HG03066 (cell line): ENCODE measurements around the gene TSPEAR.

ENCODE experiments used
- ATAC-seq: cut with Tn5 transposase; IDR thresholded peaks from one replicate; pipeline ENCODE4 v1.9.1; 2021; ENCODE audit warnings: low read depth; ENCODE audit not compliant: unreplicated experiment

The TSPEAR gene

GRCh38 chr21:44498280-44499210 is 212.8 kb downstream of the TSPEAR start:
- ATAC-seq: no peak

GRCh38 chr21:44497703-44498126 is 213.7 kb downstream of the TSPEAR start:
- ATAC-seq: no peak

- no peak for ATAC-seq
Observed at GRCh38 chr21:44496564-44497550, 214.5 kb downstream of the TSPEAR start.

GRCh38 chr21:44495611-44496563 is 215.5 kb downstream of the TSPEAR start:
- ATAC-seq: no peak

GRCh38 chr21:44494956-44495355 is 216.4 kb downstream of the TSPEAR start:
- ATAC-seq: no peak

GRCh38 chr21:44494418-44494817 is 217.0 kb downstream of the TSPEAR start:
- ATAC-seq: no peak

GRCh38 chr21:44492567-44493385 is 218.6 kb downstream of the TSPEAR start:
- ATAC-seq: no peak

- no peak for ATAC-seq
Observed at GRCh38 chr21:44490816-44491215, 220.6 kb downstream of the TSPEAR start.

- ATAC-seq: no peak
Observed at GRCh38 chr21:44490405-44490804, 221.0 kb downstream of the TSPEAR start.

GRCh38 chr21:44489962-44490361 is 221.4 kb downstream of the TSPEAR start:
- no peak for ATAC-seq

- no peak for ATAC-seq
Observed at GRCh38 chr21:44487831-44488230, 223.5 kb downstream of the TSPEAR start.

GRCh38 chr21:44486302-44486701 is 225.1 kb downstream of the TSPEAR start:
- ATAC-seq: no peak

- no peak for ATAC-seq
Observed at GRCh38 chr21:44485796-44486195, 225.6 kb downstream of the TSPEAR start.

GRCh38 chr21:44485254-44485793 is 226.0 kb downstream of the TSPEAR start:
- no peak for ATAC-seq

GRCh38 chr21:44484498-44485253 is 226.7 kb downstream of the TSPEAR start:
- no peak for ATAC-seq

- no peak for ATAC-seq
Observed at GRCh38 chr21:44483288-44484237, 227.8 kb downstream of the TSPEAR start.
